HepG2 (cell line): ENCODE results near the gene CD300LF. TPM values are rescaled to one million over a fixed set of nuclear protein-coding genes. Genes with fewer than 3 reads are reported as not detected.

Source experiments
- ADNP ChIP-seq: sonication (generic); formaldehyde crosslinking; IDR thresholded peaks from 2 replicates; pipeline ENCODE4 v1.4.0; 2020; ENCODE audit warnings: missing genetic modification reagents
- HHEX ChIP-seq: IDR thresholded peaks from 2 replicates; pipeline ENCODE4 v1.6.1; 2016; ENCODE audit warnings: control low read depth
- HOXA3 ChIP-seq: sonication (generic); formaldehyde crosslinking; IDR thresholded peaks from 2 replicates; pipeline ENCODE4 v1.5.0; 2020; ENCODE audit warnings: missing genetic modification reagents
- JARID2 ChIP-seq: sonication (generic); formaldehyde crosslinking; IDR thresholded peaks from 2 replicates; pipeline ENCODE4 v1.8.1; 2023; ENCODE audit warnings: missing genetic modification reagents, inconsistent platforms; ENCODE audit not compliant: insufficient replicate concordance
- JUND ChIP-seq: sonication (generic); formaldehyde crosslinking; IDR thresholded peaks from 2 replicates; pipeline ENCODE4 v1.8.0; 2022; ENCODE audit warnings: mild to moderate bottlenecking, missing genetic modification reagents
- NFE2L2 ChIP-seq: fragments of 150-350 bp; IDR thresholded peaks from 2 replicates; pipeline ENCODE4 v1.6.1; 2014; ENCODE audit warnings: low read length
- POLR2AphosphoS5 ChIP-seq: IDR thresholded peaks from 2 replicates; pipeline ENCODE4 v1.6.1; 2012; ENCODE audit warnings: low read depth, low read length
- RFX5 ChIP-seq: IDR thresholded peaks from 2 replicates; pipeline ENCODE4 v1.6.1; 2011; ENCODE audit warnings: low read depth, low read length, improper control_type of control experiment
- SNAPC2 ChIP-seq: sonication (generic); formaldehyde crosslinking; IDR thresholded peaks from 2 replicates; pipeline ENCODE4 v1.8.1; 2022; ENCODE audit warnings: mild to moderate bottlenecking, missing genetic modification reagents
- ZNF101 ChIP-seq: sonication (generic); formaldehyde crosslinking; IDR thresholded peaks from 2 replicates; pipeline ENCODE4 v1.4.0; 2020; ENCODE audit warnings: mild to moderate bottlenecking, low read depth, missing genetic modification reagents, borderline replicate concordance
- ZNF225 ChIP-seq: sonication (generic); formaldehyde crosslinking; IDR thresholded peaks from 2 replicates; pipeline ENCODE4 v1.4.0; 2020; ENCODE audit warnings: mild to moderate bottlenecking, missing genetic modification reagents
- ZNF614 ChIP-seq: IDR thresholded peaks from 2 replicates; pipeline ENCODE4 v1.6.1; 2018; ENCODE audit warnings: missing biosample characterization, missing genetic modification reagents, inconsistent platforms, borderline replicate concordance
- ZNF883 ChIP-seq: sonication (generic); formaldehyde crosslinking; IDR thresholded peaks from 2 replicates; pipeline ENCODE4 v1.5.1; 2020; ENCODE audit warnings: mild to moderate bottlenecking, missing genetic modification reagents; ENCODE audit errors: not compliant biosample characterization
- polyA plus RNA-seq, 8 experiments: library from polyadenylated mRNA; depleted of rRNA in 3 of 8; stranded (reverse) in 7 of 8; unstranded in 1 of 8; fragments of >200 nt; fragmentation: Illumina TruSeq in 4 of 8; extraction: Trizol in 4 of 8; gene quantifications; 2 replicates each; pipeline versions ENCODE4 v1.2.1 to v1.2.3, GENCODE V29; 2011 to 2016; ENCODE audit warnings: low read depth in 4 of 8, missing spikeins in 1 of 8, mixed read lengths in 1 of 8; ENCODE audit not compliant: insufficient read depth in 1 of 8
- total RNA-seq, 5 experiments: library from RNA; depleted of rRNA; stranded (reverse); fragments of >200 nt; fragmentation: Illumina TruSeq; extraction: Trizol; gene quantifications; 2 replicates each; pipeline ENCODE4 v1.2.3, GENCODE V29; 2016; ENCODE audit warnings: low read depth in 1 of 5
- TF ChIP-seq, protein P1 (sequence below): sonication (generic); formaldehyde crosslinking; IDR thresholded peaks from 2 replicates; pipeline ENCODE4 v1.4.0; 2020; ENCODE audit warnings: missing genetic modification reagents, borderline replicate concordance
- TF ChIP-seq, protein P2 (sequence below): sonication (generic); formaldehyde crosslinking; IDR thresholded peaks from 2 replicates; pipeline ENCODE4 v1.5.1; 2020; ENCODE audit warnings: mild to moderate bottlenecking, moderate library complexity, missing genetic modification reagents
- TF ChIP-seq, protein P3 (sequence below): sonication (generic); formaldehyde crosslinking; IDR thresholded peaks from 2 replicates; pipeline ENCODE4 v1.8.0; 2022; ENCODE audit warnings: mild to moderate bottlenecking, missing genetic modification reagents; ENCODE audit not compliant: insufficient replicate concordance
- TF ChIP-seq, protein P4 (sequence below): sonication (generic); formaldehyde crosslinking; IDR thresholded peaks from 2 replicates; pipeline ENCODE4 v1.8.1; 2023; ENCODE audit warnings: mild to moderate bottlenecking, missing genetic modification reagents
- TF ChIP-seq, protein P5 (sequence below): sonication (generic); formaldehyde crosslinking; IDR thresholded peaks from 2 replicates; pipeline ENCODE4 v1.5.1; 2020; ENCODE audit warnings: mild to moderate bottlenecking, missing genetic modification reagents

The CD300LF gene
- total and polyA plus RNA-seq, 2 of the 13 experiments (the other 11 are each of a cell fraction or from before 2014, with no cell fraction given): not detected

DNA sequence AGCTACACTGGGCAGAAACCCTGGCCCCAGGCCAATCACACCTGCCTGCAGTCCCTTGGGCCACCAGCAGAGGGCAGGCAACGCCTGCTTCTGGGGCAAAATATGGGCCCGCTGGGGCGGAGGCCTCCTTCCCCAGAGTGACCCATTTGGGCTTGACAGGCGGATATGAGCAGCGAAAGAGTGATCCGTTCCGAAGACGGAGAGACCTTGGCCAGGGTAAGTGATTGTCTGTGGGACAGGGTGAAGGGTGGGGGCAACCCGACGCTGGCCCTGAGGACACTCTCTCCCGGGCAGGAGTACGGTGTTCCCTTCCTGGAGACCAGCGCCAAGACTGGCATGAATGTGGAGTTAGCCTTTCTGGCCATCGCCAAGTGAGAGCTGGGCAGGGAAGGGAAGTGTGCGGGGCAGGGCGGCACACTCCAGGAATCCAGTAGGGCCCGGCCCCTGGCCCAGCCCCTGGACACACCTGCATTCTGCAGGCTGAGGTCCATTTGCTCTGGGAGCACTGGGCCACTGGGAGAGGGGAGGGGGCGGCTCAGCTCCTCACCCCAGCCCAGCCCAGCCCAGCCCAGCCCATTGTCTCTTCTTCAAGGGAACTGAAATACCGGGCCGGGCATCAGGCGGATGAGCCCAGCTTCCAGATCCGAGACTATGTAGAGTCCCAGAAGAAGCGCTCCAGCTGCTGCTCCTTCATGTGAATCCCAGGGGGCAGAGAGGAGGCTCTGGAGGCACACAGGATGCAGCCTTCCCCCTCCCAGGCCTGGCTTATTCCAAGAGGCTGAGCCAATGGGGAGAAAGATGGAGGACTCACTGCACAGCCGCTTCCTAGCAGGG lies 32.2 kb upstream of the CD300LF start (continued):
- TF ChIP-seq, protein P1, sequence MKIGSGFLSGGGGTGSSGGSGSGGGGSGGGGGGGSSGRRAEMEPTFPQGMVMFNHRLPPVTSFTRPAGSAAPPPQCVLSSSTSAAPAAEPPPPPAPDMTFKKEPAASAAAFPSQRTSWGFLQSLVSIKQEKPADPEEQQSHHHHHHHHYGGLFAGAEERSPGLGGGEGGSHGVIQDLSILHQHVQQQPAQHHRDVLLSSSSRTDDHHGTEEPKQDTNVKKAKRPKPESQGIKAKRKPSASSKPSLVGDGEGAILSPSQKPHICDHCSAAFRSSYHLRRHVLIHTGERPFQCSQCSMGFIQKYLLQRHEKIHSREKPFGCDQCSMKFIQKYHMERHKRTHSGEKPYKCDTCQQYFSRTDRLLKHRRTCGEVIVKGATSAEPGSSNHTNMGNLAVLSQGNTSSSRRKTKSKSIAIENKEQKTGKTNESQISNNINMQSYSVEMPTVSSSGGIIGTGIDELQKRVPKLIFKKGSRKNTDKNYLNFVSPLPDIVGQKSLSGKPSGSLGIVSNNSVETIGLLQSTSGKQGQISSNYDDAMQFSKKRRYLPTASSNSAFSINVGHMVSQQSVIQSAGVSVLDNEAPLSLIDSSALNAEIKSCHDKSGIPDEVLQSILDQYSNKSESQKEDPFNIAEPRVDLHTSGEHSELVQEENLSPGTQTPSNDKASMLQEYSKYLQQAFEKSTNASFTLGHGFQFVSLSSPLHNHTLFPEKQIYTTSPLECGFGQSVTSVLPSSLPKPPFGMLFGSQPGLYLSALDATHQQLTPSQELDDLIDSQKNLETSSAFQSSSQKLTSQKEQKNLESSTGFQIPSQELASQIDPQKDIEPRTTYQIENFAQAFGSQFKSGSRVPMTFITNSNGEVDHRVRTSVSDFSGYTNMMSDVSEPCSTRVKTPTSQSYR (CRISPR knock-in tag): no peak
- TF ChIP-seq, protein P2, sequence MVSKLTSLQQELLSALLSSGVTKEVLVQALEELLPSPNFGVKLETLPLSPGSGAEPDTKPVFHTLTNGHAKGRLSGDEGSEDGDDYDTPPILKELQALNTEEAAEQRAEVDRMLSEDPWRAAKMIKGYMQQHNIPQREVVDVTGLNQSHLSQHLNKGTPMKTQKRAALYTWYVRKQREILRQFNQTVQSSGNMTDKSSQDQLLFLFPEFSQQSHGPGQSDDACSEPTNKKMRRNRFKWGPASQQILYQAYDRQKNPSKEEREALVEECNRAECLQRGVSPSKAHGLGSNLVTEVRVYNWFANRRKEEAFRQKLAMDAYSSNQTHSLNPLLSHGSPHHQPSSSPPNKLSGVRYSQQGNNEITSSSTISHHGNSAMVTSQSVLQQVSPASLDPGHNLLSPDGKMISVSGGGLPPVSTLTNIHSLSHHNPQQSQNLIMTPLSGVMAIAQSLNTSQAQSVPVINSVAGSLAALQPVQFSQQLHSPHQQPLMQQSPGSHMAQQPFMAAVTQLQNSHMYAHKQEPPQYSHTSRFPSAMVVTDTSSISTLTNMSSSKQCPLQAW (CRISPR knock-in tag): peak; percentile 94
- TF ChIP-seq, protein P3, sequence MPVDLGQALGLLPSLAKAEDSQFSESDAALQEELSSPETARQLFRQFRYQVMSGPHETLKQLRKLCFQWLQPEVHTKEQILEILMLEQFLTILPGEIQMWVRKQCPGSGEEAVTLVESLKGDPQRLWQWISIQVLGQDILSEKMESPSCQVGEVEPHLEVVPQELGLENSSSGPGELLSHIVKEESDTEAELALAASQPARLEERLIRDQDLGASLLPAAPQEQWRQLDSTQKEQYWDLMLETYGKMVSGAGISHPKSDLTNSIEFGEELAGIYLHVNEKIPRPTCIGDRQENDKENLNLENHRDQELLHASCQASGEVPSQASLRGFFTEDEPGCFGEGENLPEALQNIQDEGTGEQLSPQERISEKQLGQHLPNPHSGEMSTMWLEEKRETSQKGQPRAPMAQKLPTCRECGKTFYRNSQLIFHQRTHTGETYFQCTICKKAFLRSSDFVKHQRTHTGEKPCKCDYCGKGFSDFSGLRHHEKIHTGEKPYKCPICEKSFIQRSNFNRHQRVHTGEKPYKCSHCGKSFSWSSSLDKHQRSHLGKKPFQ (CRISPR knock-in tag): no peak
- 0 out of 2 replicates have a peak, but pooled peaks have one; percentile 59 for TF ChIP-seq SNAPC2 (CRISPR knock-in tag)
- TF ChIP-seq, protein P4, sequence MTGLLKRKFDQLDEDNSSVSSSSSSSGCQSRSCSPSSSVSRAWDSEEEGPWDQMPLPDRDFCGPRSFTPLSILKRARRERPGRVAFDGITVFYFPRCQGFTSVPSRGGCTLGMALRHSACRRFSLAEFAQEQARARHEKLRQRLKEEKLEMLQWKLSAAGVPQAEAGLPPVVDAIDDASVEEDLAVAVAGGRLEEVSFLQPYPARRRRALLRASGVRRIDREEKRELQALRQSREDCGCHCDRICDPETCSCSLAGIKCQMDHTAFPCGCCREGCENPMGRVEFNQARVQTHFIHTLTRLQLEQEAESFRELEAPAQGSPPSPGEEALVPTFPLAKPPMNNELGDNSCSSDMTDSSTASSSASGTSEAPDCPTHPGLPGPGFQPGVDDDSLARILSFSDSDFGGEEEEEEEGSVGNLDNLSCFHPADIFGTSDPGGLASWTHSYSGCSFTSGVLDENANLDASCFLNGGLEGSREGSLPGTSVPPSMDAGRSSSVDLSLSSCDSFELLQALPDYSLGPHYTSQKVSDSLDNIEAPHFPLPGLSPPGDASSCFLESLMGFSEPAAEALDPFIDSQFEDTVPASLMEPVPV (CRISPR knock-in tag): no peak
- peak; percentile 46 for TF ChIP-seq ZNF883
- TF ChIP-seq POLR2AphosphoS5: no peak
- TF ChIP-seq, protein P5, sequence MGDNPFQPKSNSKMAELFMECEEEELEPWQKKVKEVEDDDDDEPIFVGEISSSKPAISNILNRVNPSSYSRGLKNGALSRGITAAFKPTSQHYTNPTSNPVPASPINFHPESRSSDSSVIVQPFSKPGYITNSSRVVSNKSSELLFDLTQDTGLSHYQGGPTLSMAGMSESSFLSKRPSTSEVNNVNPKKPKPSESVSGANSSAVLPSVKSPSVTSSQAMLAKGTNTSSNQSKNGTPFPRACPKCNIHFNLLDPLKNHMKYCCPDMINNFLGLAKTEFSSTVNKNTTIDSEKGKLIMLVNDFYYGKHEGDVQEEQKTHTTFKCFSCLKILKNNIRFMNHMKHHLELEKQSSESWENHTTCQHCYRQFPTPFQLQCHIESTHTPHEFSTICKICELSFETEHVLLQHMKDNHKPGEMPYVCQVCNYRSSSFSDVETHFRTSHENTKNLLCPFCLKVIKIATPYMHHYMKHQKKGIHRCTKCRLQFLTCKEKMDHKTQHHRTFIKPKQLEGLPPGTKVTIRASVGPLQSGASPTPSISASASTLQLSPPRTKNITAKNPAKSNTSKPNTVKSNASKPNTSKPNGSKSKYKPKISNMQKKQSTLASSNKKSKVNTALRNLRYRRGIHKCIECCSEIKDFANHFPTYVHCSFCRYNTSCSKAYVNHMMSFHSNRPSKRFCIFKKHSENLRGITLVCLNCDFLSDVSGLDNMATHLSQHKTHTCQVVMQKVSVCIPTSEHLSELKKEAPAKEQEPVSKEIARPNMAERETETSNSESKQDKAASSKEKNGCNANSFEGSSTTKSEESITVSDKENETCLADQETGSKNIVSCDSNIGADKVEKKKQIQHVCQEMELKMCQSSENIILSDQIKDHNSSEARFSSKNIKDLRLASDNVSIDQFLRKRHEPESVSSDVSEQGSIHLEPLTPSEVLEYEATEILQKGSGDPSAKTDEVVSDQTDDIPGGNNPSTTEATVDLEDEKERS (CRISPR knock-in tag): peak; percentile 78
- no peak for TF ChIP-seq ZNF101 (CRISPR knock-in tag)
- TF ChIP-seq HOXA3 (CRISPR knock-in tag): no peak
- peak; percentile 13; the same call in 1 of the 2 replicates for TF ChIP-seq ZNF225
- no peak for TF ChIP-seq ADNP (CRISPR knock-in tag)
- TF ChIP-seq HHEX (CRISPR knock-in tag): no peak
- no peak for TF ChIP-seq NFE2L2
- TF ChIP-seq JUND (CRISPR knock-in tag): no peak
- no peak for TF ChIP-seq RFX5
- peak; percentile 81; the same call in 1 of the 2 replicates for TF ChIP-seq ZNF614 (CRISPR knock-in tag)
- peak; percentile 54 for TF ChIP-seq JARID2 (CRISPR knock-in tag)
